ENCODE data around the gene WDR7. TPM values are rescaled to one million over a fixed set of nuclear protein-coding genes. Genes with fewer than 3 reads are reported as not detected.

Gene WDR7
- total and polyA plus RNA-seq, 9 of the 15 experiments (the other 6 are each of a cell fraction or from before 2014, with no cell fraction given), result 1.4 to 9.4 (median 5.3) TPM

DNA sequence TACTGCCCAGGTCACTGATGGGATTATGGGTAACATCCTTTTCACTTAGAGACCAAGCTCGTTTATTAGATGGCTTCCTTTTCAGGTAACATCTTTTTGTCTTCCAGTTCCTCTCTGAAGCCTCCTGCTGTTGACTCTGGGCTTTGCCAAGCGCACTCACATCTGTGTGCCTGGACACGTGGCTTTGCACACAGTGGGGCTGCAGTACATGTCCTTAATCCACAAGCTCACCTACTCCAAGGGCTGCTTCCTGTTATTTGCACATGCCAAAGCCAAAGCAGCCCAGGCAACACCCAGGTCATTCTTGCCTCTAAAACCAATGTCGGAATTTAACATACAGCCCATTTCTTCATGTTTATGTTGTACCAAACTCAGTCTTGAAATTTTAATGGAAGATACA, 371.6 kb downstream of the WDR7 start:
- 2% methylated on average over 3 of the region's 4 CpGs for WGBS (ENCODE audit: insufficient coverage, low coverage, missing lambda C conversion rate)
- no TSS peak for BruUV-seq (replicated peaks)
- FAIRE-seq, result no peak

DNA sequence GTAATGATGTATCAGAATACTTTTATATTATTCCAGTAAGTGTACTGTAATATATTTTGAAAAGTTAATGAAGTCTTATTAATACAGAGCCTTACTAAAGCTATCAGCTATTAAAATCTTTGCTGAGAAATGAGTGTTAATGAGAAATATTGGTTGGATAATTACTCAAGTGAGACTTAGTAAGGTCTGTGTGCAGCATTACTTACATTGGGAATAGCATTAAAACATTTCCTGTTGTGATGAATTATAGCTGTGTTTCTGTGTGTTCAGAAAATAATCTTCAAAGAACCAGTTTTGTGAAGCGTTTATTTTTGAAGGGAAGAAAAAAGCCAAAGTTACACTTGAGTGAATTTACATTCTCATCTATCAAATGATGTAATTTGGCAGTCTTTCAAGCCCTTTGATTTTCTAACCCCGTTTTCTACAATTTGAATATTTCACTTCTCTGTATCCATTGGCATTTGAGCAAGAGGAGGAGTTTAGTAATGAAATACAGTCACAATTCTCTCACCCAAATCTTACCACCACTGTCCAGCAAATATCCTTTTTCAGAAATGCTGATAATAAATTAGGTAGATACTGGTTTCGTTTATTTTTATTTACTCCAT, 372.2 kb downstream of the WDR7 start:
- Histone ChIP-seq H3K4me1 (replicated peaks in 1 of 2; ENCODE audit: control insufficient read depth in 2 of 2, insufficient read depth in 2 of 2, low read length in 2 of 2) (peaks cover 0 to 4% of the 10 kb centered on the region in 2 experiments; a peak in 1 of 5 replicates), H3K4me3 (no peak overlapping the region), H3K36me3 (ENCODE audit: control insufficient read depth, insufficient read depth, low read length) (no peaks in the 10 kb centered on the region), H3K27me3 (ENCODE audit: control insufficient read depth in 2 of 2, insufficient read depth in 2 of 2, low read length in 2 of 2) (no peaks in the 10 kb centered on the region), H3K9me1 (ENCODE audit: control insufficient read depth, insufficient read depth, low read length) (no peaks in the 10 kb centered on the region), H3K9me3 (replicated peaks; ENCODE audit: control insufficient read depth, insufficient read depth, low read depth, low read length) (no peaks in the 10 kb centered on the region), H3K4me2 (ENCODE audit: insufficient read depth, low read length) (no peak overlapping the region), H3K9ac (ENCODE audit: insufficient read depth in 1 of 2, low read depth in 2 of 2, low read length in 2 of 2) (no peak overlapping the region), H2AFZ (ENCODE audit: low read depth, low read length) (no peak overlapping the region), H3K27ac (ENCODE audit: extremely low read depth, low read depth, low read length) (no peak overlapping the region), H3K79me2 (ENCODE audit: control insufficient read depth, insufficient read depth, low read length) (no peaks in the 10 kb centered on the region), H4K20me1 (replicated peaks; ENCODE audit: control insufficient read depth, insufficient read depth, low read length) (no peaks in the 10 kb centered on the region; the same call in 1 of the 2 replicates)
- ATAC-seq, result no peak
- no peak for TF ChIP-seq GTF2E2 (tag; IDR thresholded peaks at IDR 0.05)
- no peak for TF ChIP-seq SRSF7 (optimal IDR thresholded peaks at IDR 0.05; ENCODE audit: low read depth, low read length)
- no peak for TF ChIP-seq HNRNPH1 (optimal IDR thresholded peaks at IDR 0.05; ENCODE audit: low read depth, low read length)
- no peak for TF ChIP-seq CHD2 (IDR thresholded peaks at IDR 0.05; ENCODE audit: low read depth, low read length)
- no peak for TF ChIP-seq HEY1 (CRISPR knock-in tag; IDR thresholded peaks at IDR 0.05; ENCODE audit: borderline replicate concordance)
- no peak for TF ChIP-seq NR2C1 (IDR thresholded peaks at IDR 0.05)
- TF ChIP-seq NR2C1 (tag; IDR thresholded peaks at IDR 0.05), result no peak
- TF ChIP-seq CBX1 (IDR thresholded peaks at IDR 0.05; ENCODE audit: low read depth), result no peak
- TF ChIP-seq, protein P1, sequence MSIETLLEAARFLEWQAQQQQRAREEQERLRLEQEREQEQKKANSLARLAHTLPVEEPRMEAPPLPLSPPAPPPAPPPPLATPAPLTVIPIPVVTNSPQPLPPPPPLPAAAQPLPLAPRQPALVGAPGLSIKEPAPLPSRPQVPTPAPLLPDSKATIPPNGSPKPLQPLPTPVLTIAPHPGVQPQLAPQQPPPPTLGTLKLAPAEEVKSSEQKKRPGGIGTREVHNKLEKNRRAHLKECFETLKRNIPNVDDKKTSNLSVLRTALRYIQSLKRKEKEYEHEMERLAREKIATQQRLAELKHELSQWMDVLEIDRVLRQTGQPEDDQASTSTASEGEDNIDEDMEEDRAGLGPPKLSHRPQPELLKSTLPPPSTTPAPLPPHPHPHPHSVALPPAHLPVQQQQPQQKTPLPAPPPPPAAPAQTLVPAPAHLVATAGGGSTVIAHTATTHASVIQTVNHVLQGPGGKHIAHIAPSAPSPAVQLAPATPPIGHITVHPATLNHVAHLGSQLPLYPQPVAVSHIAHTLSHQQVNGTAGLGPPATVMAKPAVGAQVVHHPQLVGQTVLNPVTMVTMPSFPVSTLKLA (conservative IDR thresholded peaks at IDR 0.05), result no peak
- no peak for TF ChIP-seq ZNF124 (CRISPR knock-in tag; IDR thresholded peaks at IDR 0.05)
- TF ChIP-seq HMG20A (CRISPR knock-in tag; conservative IDR thresholded peaks at IDR 0.05), result no peak
- TF ChIP-seq, protein P2, sequence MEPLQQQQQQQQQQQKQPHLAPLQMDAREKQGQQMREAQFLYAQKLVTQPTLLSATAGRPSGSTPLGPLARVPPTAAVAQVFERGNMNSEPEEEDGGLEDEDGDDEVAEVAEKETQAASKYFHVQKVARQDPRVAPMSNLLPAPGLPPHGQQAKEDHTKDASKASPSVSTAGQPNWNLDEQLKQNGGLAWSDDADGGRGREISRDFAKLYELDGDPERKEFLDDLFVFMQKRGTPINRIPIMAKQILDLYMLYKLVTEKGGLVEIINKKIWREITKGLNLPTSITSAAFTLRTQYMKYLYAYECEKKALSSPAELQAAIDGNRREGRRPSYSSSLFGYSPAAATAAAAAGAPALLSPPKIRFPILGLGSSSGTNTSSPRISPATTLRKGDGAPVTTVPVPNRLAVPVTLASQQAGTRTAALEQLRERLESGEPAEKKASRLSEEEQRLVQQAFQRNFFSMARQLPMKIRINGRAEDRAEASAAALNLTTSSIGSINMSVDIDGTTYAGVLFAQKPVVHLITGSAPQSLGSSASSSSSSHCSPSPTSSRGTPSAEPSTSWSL (CRISPR knock-in tag; IDR thresholded peaks at IDR 0.05; ENCODE audit: borderline replicate concordance), result no peak
- TF ChIP-seq PURB (CRISPR knock-in tag; IDR thresholded peaks at IDR 0.05; ENCODE audit: low read depth), result no peak
- no peak for FAIRE-seq
- 4% methylated on average over 3 of the region's 3 CpGs for WGBS (ENCODE audit: insufficient coverage, low coverage, missing lambda C conversion rate)
- intact Hi-C loops (cut with micrococcal nuclease) (no loop called here), in situ Hi-C loops (cut with MboI) (no loop called here)
- no TSS peak for BruUV-seq (replicated peaks)
- ChIA-PET POLR2A (no interaction called here), CTCF (ENCODE audit: low intra/inter-chr PET ratio) (no interaction called here)
- DNase-seq (ENCODE audit: extremely low read depth in 1 of 4, low spot score in 3 of 4), result no peak

More for the DNA sequence above, 371.6 kb downstream of the WDR7 start:
- no peak overlapping the region for H3K4me3 ChIP-seq
- CTCF ChIA-PET (ENCODE audit: low intra/inter-chr PET ratio), result no interaction called here
- H2AFZ ChIP-seq (ENCODE audit: low read depth, low read length), result no peak overlapping the region
- DNase-seq (ENCODE audit: extremely low read depth in 1 of 4, low spot score in 3 of 4) (no peak), ATAC-seq (no peak)
- H3K9ac ChIP-seq (ENCODE audit: insufficient read depth in 1 of 2, low read depth in 2 of 2, low read length in 2 of 2), result no peak overlapping the region
- POLR2A ChIA-PET, result no interaction called here
- no peaks in the 10 kb centered on the region for H3K36me3 ChIP-seq (ENCODE audit: control insufficient read depth, insufficient read depth, low read length)
- H3K9me3 ChIP-seq (replicated peaks; ENCODE audit: control insufficient read depth, insufficient read depth, low read depth, low read length), result no peaks in the 10 kb centered on the region
- no peak overlapping the region for H3K27ac ChIP-seq (ENCODE audit: extremely low read depth, low read depth, low read length)
- H3K9me1 ChIP-seq (ENCODE audit: control insufficient read depth, insufficient read depth, low read length), result no peaks in the 10 kb centered on the region
- no peaks in the 10 kb centered on the region for H3K79me2 ChIP-seq (ENCODE audit: control insufficient read depth, insufficient read depth, low read length)
- no peak overlapping the region for H3K4me2 ChIP-seq (ENCODE audit: insufficient read depth, low read length)
- TF ChIP-seq PTRF (tag; IDR thresholded peaks at IDR 0.05) (no peak), ZKSCAN1 (IDR thresholded peaks at IDR 0.05; ENCODE audit: low read depth, low read length) (peak; percentile 73)
- in situ Hi-C loops (cut with MboI) (no loop called here), intact Hi-C loops (cut with micrococcal nuclease) (no loop called here)
- H3K4me1 ChIP-seq (replicated peaks in 1 of 2; ENCODE audit: control insufficient read depth in 2 of 2, insufficient read depth in 2 of 2, low read length in 2 of 2), result peaks cover 0 to 4% of the 10 kb centered on the region in 2 experiments; a peak in 1 of 5 replicates
- no peaks in the 10 kb centered on the region; the same call in 1 of the 2 replicates for H4K20me1 ChIP-seq (replicated peaks; ENCODE audit: control insufficient read depth, insufficient read depth, low read length)
- no peaks in the 10 kb centered on the region for H3K27me3 ChIP-seq (ENCODE audit: control insufficient read depth in 2 of 2, insufficient read depth in 2 of 2, low read length in 2 of 2)

All from K562 (cell line).